ENCODE data around the gene MICA.
A peak's percentile ranks its signal among the peaks of the same experiment; 100 is the strongest.
"Not testable (repeated sequence)": the region's sequence is repeated elsewhere in the genome, so short reads cannot be mapped to it uniquely, and the experiment has no call there.

MICA gene

GRCh38 chr6:31403283-31404060 is at the start of gene MICA:
Gene MICA, plus strand, starts transcription at chr6:31403595. Its CDS starts 38 bp downstream, at chr6:31403633.
- peak; percentile 57 for DNase-seq

GRCh38 chr6:31354158-31354863 is 49.1 kb upstream of the MICA start:
- DNase-seq, result peak; percentile 22

- DNase-seq, result peak; percentile 12
Measured at GRCh38 chr6:31354864-31355582, 48.4 kb upstream of the MICA start.

GRCh38 chr6:31355583-31355948 is 47.8 kb upstream of the MICA start:
- no peak for DNase-seq

- DNase-seq, result peak; percentile 36
Measured at GRCh38 chr6:31356216-31356945, 47.0 kb upstream of the MICA start.

GRCh38 chr6:31356946-31357466 is 46.4 kb upstream of the MICA start, which contains the start of gene HLA-B:
Gene HLA-B, minus strand, starts transcription at chr6:31357179. Its CDS starts 21 bp downstream, at chr6:31357158.
- DNase-seq, result peak; percentile 82

- no peak for DNase-seq
Measured at GRCh38 chr6:31357886-31358285, 45.5 kb upstream of the MICA start.

GRCh38 chr6:31358302-31358701 is 45.1 kb upstream of the MICA start:
- DNase-seq, result no peak

- DNase-seq, result no peak
Measured at GRCh38 chr6:31359581-31359980, 43.8 kb upstream of the MICA start.

GRCh38 chr6:31362751-31363150 is 40.6 kb upstream of the MICA start:
- DNase-seq, result no peak

GRCh38 chr6:31363811-31364210 is 39.6 kb upstream of the MICA start:
- no peak for DNase-seq

GRCh38 chr6:31365864-31366263 is 37.5 kb upstream of the MICA start:
- DNase-seq, result no peak

GRCh38 chr6:31366693-31367470 is 36.5 kb upstream of the MICA start:
- DNase-seq, result peak; percentile 92

GRCh38 chr6:31368461-31368860 is 34.9 kb upstream of the MICA start:
- no peak for DNase-seq

- DNase-seq, result not testable (repeated sequence)
Measured at GRCh38 chr6:31374118-31374517, 29.3 kb upstream of the MICA start.

- no peak for DNase-seq
Measured at GRCh38 chr6:31375699-31376098, 27.7 kb upstream of the MICA start.

- no peak for DNase-seq
Measured at GRCh38 chr6:31377029-31377428, 26.4 kb upstream of the MICA start.

- no peak for DNase-seq
Measured at GRCh38 chr6:31378062-31378720, 25.2 kb upstream of the MICA start.

- DNase-seq, result no peak
Measured at GRCh38 chr6:31378721-31379103, 24.7 kb upstream of the MICA start.

- no peak for DNase-seq
Measured at GRCh38 chr6:31379850-31380249, 23.5 kb upstream of the MICA start.

- no peak for DNase-seq
Measured at GRCh38 chr6:31381666-31382065, 21.7 kb upstream of the MICA start.
